MM.1S (cell line): Measurements from ENCODE around the gene FUT2.

Experiments
- CTCF ChIP-seq: fragments of 300-600 bp; sonication (generic); IDR thresholded peaks from 2 replicates; pipeline ENCODE4 v1.5.1; 2016; ENCODE audit warnings: antibody characterized with exemption, low read length, mixed read lengths
- EZH2 ChIP-seq: fragments of 300-600 bp; sonication (generic); optimal IDR thresholded peaks from 2 replicates; pipeline ENCODE3; 2017; ENCODE audit warnings: low read depth, mild to moderate bottlenecking, antibody characterized with exemption, low read length, mixed read lengths

DNA sequence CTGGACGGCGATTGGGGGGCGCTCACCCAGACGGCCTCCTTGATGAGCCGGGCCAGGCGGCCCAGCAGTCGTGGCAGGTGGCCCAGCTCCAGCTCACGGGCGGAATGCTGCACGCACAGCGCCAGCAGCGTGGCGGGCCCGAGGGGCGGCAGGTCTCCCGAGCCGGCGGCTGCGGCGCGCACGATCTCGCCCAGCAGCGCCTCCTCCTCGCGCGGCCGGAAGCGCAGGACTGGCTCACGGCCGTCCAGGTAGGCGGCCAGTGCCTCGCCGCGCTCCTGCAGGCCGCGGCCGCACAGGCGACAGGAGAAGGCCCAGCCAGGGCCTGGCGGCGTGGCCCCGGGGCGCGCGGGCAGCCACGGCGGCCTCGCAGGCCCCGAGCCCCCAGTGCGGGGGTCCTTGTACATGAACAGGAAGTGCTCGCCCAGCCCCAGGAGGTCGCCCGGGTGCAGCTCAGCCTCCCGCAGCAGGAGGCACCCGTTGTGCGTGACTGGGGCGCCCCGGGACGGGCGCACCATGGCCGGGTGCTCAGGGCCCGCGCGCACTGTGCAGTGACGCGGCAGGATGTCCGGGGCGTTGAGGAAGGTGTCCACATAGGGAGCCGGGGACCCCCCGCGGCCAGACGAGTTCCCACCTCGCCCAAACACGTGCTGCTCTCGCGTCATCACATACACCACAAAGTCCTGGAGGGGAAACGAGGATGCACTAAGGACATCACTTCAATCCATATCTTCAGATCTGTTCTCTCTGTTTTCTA lies 33.3 kb downstream of the FUT2 start:
- TF ChIP-seq CTCF = no peak
- no peak for TF ChIP-seq EZH2
